ENCODE measurements around the gene GCFC2.
"Not testable (repeated sequence)": the region's sequence is repeated elsewhere in the genome, so short reads cannot be mapped to it uniquely, and the experiment has no call there.

GCFC2 gene

DNA sequence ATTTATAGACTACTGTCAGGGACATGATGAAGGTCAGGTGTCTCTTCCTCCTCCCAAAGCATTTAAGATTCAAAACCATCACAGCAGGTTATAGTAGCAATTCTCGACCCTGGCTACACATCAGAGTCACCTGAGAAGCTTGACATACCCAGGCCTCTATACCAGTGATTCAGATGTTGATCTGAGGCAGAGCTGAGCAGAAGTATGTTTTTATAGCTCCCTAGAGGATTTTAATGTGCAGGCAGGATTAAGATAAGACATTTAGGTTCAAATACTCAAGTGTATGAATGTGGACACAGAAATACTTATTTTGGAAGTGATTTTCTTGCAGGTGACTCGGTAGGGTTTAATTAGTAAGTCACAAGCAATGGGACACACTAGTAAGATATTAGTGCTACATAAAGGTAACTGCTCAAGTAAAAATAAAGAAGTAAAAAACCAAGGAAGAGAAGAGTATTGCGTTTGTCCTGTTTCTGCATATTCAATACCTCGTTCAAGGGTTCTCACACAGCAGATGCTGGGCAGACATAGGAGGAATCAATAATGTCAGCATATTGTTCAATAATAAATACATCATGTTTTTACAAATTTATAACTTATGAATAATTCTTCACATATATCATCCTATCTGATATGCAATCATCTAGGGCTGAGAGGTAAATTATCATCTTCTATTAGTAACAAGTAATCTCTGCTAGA, 7.0 kb downstream of the GCFC2 start:
- Histone ChIP-seq H3K36me3 (ENCODE audit: control insufficient read depth, insufficient read depth, low read length) (no peaks in the 10 kb centered on the region), H3K4me1 (ENCODE audit: control insufficient read depth, low read depth, low read length) (no peaks in the 10 kb centered on the region), H3K23ac (ENCODE audit: low read length) (no peak overlapping the region), H3K79me1 (ENCODE audit: low read length) (no peaks in the 10 kb centered on the region), H3K4me3 (ENCODE audit: low read length) (no peak overlapping the region), H2AK5ac (ENCODE audit: low read length) (no peak overlapping the region), H3K79me2 (ENCODE audit: control insufficient read depth, insufficient read depth, low read length) (no peaks in the 10 kb centered on the region), H3K27me3 (ENCODE audit: insufficient read depth, low read length, poor library complexity) (no peaks in the 10 kb centered on the region), H3K18ac (ENCODE audit: low read length) (no peak overlapping the region), H3K56ac (ENCODE audit: low read length) (no peak overlapping the region), H3K27ac (ENCODE audit: low read depth, low read length) (no peak overlapping the region), H3K4ac (ENCODE audit: low read depth, low read length) (no peak overlapping the region), H3K4me2 (ENCODE audit: low read length) (no peak overlapping the region), H2BK120ac (ENCODE audit: low read depth, low read length) (no peak overlapping the region), H4K8ac (ENCODE audit: low read depth, low read length) (no peak overlapping the region), H2BK5ac (ENCODE audit: low read length) (no peak overlapping the region), H3K9ac (ENCODE audit: low read length) (no peak overlapping the region), H4K5ac (ENCODE audit: low read length) (no peak overlapping the region), H2BK15ac (replicated peaks; ENCODE audit: low read depth) (no peak overlapping the region)
- no peak for DNase-seq
- no CpG with 5 or more reads among the region's 4 CpGs for WGBS (ENCODE audit: extremely low coverage, insufficient coverage, low lambda C conversion rate)

DNA sequence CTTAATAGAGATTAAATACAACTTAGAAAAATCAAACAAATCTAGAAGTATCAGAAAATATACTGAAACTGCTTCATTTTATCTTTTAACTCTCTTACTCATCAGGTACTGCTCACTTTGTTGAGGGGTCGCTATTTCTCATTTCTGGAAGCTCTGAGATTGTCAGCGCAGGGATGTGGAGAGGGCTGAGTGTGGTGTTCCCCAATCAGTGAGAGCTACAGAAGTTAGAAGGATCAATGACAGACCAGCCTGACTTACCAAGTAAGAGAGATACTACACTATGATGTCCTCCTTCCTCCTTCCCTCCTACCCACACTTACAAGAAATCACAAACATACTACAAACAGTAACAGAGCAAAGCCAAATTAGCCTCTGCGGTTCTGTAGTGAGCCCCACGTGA, 8.1 kb downstream of the GCFC2 start:
- no peak overlapping the region for H4K8ac ChIP-seq (ENCODE audit: low read depth, low read length)
- no peak overlapping the region for H3K4me2 ChIP-seq (ENCODE audit: low read length)
- H3K18ac ChIP-seq (ENCODE audit: low read length), result no peak overlapping the region
- H3K27me3 ChIP-seq (ENCODE audit: insufficient read depth, low read length, poor library complexity), result no peaks in the 10 kb centered on the region
- no CpG with 5 or more reads among the region's 4 CpGs for WGBS (ENCODE audit: extremely low coverage, insufficient coverage, low lambda C conversion rate)
- no peak overlapping the region for H2AK5ac ChIP-seq (ENCODE audit: low read length)
- no peak overlapping the region for H2BK5ac ChIP-seq (ENCODE audit: low read length)
- H3K23ac ChIP-seq (ENCODE audit: low read length), result no peak overlapping the region
- H2BK120ac ChIP-seq (ENCODE audit: low read depth, low read length), result no peak overlapping the region
- H3K79me2 ChIP-seq (ENCODE audit: control insufficient read depth, insufficient read depth, low read length), result no peaks in the 10 kb centered on the region
- no peak overlapping the region for H3K4ac ChIP-seq (ENCODE audit: low read depth, low read length)
- no peaks in the 10 kb centered on the region for H3K36me3 ChIP-seq (ENCODE audit: control insufficient read depth, insufficient read depth, low read length)
- no peak overlapping the region for H4K5ac ChIP-seq (ENCODE audit: low read length)
- H3K56ac ChIP-seq (ENCODE audit: low read length), result no peak overlapping the region
- no peak overlapping the region for H3K4me3 ChIP-seq (ENCODE audit: low read length)
- no peaks in the 10 kb centered on the region for H3K79me1 ChIP-seq (ENCODE audit: low read length)
- no peaks in the 10 kb centered on the region for H3K4me1 ChIP-seq (ENCODE audit: control insufficient read depth, low read depth, low read length)
- DNase-seq, result no peak
- H3K9ac ChIP-seq (ENCODE audit: low read length), result no peak overlapping the region
- no peak overlapping the region for H3K27ac ChIP-seq (ENCODE audit: low read depth, low read length)
- H2BK15ac ChIP-seq (replicated peaks; ENCODE audit: low read depth), result no peak overlapping the region

DNA sequence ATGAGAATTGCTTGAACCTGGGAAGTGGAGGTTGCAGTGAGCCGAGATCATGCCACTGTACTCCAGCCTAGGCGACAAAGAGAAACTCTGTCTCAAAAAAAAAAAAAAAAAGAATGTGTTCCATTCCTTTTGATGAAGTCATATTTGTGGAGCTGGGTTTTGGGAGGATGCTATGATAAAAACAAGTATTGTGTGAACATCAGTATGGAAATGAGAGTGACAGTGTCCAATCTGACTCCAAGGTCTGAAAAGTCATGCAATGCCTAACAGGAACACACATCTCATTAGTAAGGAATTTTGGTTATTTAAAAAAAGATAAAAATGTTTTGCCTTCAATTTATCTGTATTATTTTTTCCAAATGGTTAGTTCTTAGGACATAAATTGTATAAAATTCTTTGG, 11.8 kb downstream of the GCFC2 start:
- DNase-seq, result no peak
- H3K27ac ChIP-seq (ENCODE audit: low read depth, low read length), result no peak overlapping the region
- no peak overlapping the region for H3K9ac ChIP-seq (ENCODE audit: low read length)
- H4K5ac ChIP-seq (ENCODE audit: low read length), result no peak overlapping the region
- no peaks in the 10 kb centered on the region for H3K79me1 ChIP-seq (ENCODE audit: low read length)
- no peak overlapping the region for H3K4me2 ChIP-seq (ENCODE audit: low read length)
- H3K79me2 ChIP-seq (ENCODE audit: control insufficient read depth, insufficient read depth, low read length), result no peaks in the 10 kb centered on the region
- H2BK120ac ChIP-seq (ENCODE audit: low read depth, low read length), result no peak overlapping the region
- H3K4me3 ChIP-seq (ENCODE audit: low read length), result no peak overlapping the region
- H4K8ac ChIP-seq (ENCODE audit: low read depth, low read length), result no peak overlapping the region
- H3K56ac ChIP-seq (ENCODE audit: low read length), result no peak overlapping the region
- H2BK5ac ChIP-seq (ENCODE audit: low read length), result no peak overlapping the region
- WGBS (ENCODE audit: extremely low coverage, insufficient coverage, low lambda C conversion rate), result no CpG with 5 or more reads among the region's 2 CpGs
- no peak overlapping the region for H2BK15ac ChIP-seq (replicated peaks; ENCODE audit: low read depth)
- H2AK5ac ChIP-seq (ENCODE audit: low read length), result no peak overlapping the region
- H3K36me3 ChIP-seq (ENCODE audit: control insufficient read depth, insufficient read depth, low read length), result no peaks in the 10 kb centered on the region
- H3K27me3 ChIP-seq (ENCODE audit: insufficient read depth, low read length, poor library complexity), result no peaks in the 10 kb centered on the region
- no peak overlapping the region for H3K23ac ChIP-seq (ENCODE audit: low read length)
- no peaks in the 10 kb centered on the region for H3K4me1 ChIP-seq (ENCODE audit: control insufficient read depth, low read depth, low read length)
- H3K18ac ChIP-seq (ENCODE audit: low read length), result no peak overlapping the region
- no peak overlapping the region for H3K4ac ChIP-seq (ENCODE audit: low read depth, low read length)

DNA sequence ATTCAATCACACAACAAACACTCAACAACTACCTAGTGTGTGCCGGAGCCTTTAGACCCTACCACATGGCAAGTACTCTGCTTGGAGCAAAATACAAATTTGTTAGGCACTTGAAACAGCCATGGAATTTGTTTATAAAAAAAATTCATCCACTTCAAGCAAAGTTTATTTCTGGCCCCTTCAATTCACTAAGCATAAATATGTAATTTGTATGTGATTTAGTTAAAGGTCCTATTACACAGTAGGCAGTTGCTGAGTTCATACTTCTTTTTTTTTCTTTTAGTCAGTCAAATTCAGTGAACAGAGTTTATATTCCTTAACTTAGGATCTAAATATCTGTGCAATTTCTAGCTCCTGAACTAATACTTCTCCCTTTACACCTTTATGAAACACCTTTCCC, 22.5 kb downstream of the GCFC2 start:
- no peak overlapping the region for H3K4me2 ChIP-seq (ENCODE audit: low read length)
- H4K5ac ChIP-seq (ENCODE audit: low read length), result no peak overlapping the region
- no peak overlapping the region for H3K18ac ChIP-seq (ENCODE audit: low read length)
- H3K4ac ChIP-seq (ENCODE audit: low read depth, low read length), result no peak overlapping the region
- no peak overlapping the region for H2BK15ac ChIP-seq (replicated peaks; ENCODE audit: low read depth)
- H3K79me1 ChIP-seq (ENCODE audit: low read length), result no peaks in the 10 kb centered on the region
- H2AK5ac ChIP-seq (ENCODE audit: low read length), result no peak overlapping the region
- no peak overlapping the region for H3K23ac ChIP-seq (ENCODE audit: low read length)
- no peak for DNase-seq
- H3K27ac ChIP-seq (ENCODE audit: low read depth, low read length), result no peak overlapping the region
- H3K56ac ChIP-seq (ENCODE audit: low read length), result no peak overlapping the region
- no peak overlapping the region for H2BK120ac ChIP-seq (ENCODE audit: low read depth, low read length)
- H4K8ac ChIP-seq (ENCODE audit: low read depth, low read length), result no peak overlapping the region
- no peak overlapping the region for H3K4me3 ChIP-seq (ENCODE audit: low read length)
- no peak overlapping the region for H3K9ac ChIP-seq (ENCODE audit: low read length)
- H3K4me1 ChIP-seq (ENCODE audit: control insufficient read depth, low read depth, low read length), result no peaks in the 10 kb centered on the region
- H3K79me2 ChIP-seq (ENCODE audit: control insufficient read depth, insufficient read depth, low read length), result no peaks in the 10 kb centered on the region
- H3K36me3 ChIP-seq (ENCODE audit: control insufficient read depth, insufficient read depth, low read length), result peaks cover 2% of the 10 kb centered on the region
- H2BK5ac ChIP-seq (ENCODE audit: low read length), result no peak overlapping the region
- H3K27me3 ChIP-seq (ENCODE audit: insufficient read depth, low read length, poor library complexity), result no peaks in the 10 kb centered on the region
- WGBS (ENCODE audit: extremely low coverage, insufficient coverage, low lambda C conversion rate), result no CpG with 5 or more reads among the region's 1 CpG

DNA sequence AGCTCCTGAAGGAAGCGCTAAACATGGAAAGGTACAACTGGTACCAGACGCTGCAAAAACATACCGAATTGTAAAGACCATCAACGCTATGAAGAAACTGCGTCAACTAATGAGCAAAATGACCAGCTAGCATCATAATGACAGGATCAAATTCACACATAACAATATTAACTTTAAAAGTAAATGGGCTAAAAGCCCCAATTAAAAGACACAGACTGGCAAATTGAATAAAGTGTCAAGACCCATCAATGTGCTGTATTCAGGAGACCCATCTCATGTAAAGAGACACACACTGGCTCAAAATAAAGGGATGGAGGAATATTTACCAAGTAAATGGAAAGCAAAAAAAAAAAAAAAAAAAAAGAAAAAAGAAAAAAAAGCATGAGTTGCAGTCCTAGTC, 27.3 kb downstream of the GCFC2 start:
- not testable (repeated sequence) for H3K4ac ChIP-seq (ENCODE audit: low read depth, low read length); H3K9ac ChIP-seq (ENCODE audit: low read length); H3K4me2 ChIP-seq (ENCODE audit: low read length); H2BK5ac ChIP-seq (ENCODE audit: low read length); H3K36me3 ChIP-seq (ENCODE audit: control insufficient read depth, insufficient read depth, low read length); H3K27ac ChIP-seq (ENCODE audit: low read depth, low read length); H3K18ac ChIP-seq (ENCODE audit: low read length); H4K8ac ChIP-seq (ENCODE audit: low read depth, low read length); DNase-seq; H3K27me3 ChIP-seq (ENCODE audit: insufficient read depth, low read length, poor library complexity); H3K56ac ChIP-seq (ENCODE audit: low read length); H2BK120ac ChIP-seq (ENCODE audit: low read depth, low read length); H2AK5ac ChIP-seq (ENCODE audit: low read length); H3K4me3 ChIP-seq (ENCODE audit: low read length); H3K79me1 ChIP-seq (ENCODE audit: low read length); H3K23ac ChIP-seq (ENCODE audit: low read length); H3K4me1 ChIP-seq (ENCODE audit: control insufficient read depth, low read depth, low read length); H3K79me2 ChIP-seq (ENCODE audit: control insufficient read depth, insufficient read depth, low read length); H4K5ac ChIP-seq (ENCODE audit: low read length); H2BK15ac ChIP-seq (replicated peaks; ENCODE audit: low read depth)
- no CpG with 5 or more reads among the region's 5 CpGs for WGBS (ENCODE audit: extremely low coverage, insufficient coverage, low lambda C conversion rate)

DNA sequence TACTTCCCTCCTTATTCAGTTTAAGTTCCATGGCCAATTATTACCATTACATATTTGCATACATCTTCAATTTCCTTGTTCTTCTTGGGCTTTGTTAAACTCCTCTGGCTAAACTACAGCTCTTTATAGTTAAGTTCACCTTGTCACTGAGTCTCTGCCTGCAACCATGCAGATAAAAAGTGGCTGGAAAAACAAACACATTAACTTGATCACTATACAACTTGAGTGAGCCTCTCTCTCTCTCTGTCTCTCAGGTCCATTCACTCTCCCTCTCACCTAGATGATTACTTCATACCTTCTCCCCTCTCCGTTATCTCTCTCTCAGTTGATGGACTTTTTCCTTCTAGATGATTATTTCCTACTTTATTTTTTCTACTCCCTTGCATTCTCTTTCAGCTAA, 30.3 kb downstream of the GCFC2 start:
- Histone ChIP-seq H3K4me2 (ENCODE audit: low read length) (no peak overlapping the region), H2BK15ac (replicated peaks; ENCODE audit: low read depth) (no peak overlapping the region), H2BK120ac (ENCODE audit: low read depth, low read length) (no peak overlapping the region), H3K4me1 (ENCODE audit: control insufficient read depth, low read depth, low read length) (no peaks in the 10 kb centered on the region), H3K23ac (ENCODE audit: low read length) (no peak overlapping the region), H2BK5ac (ENCODE audit: low read length) (no peak overlapping the region), H3K4me3 (ENCODE audit: low read length) (no peak overlapping the region), H3K18ac (ENCODE audit: low read length) (no peak overlapping the region), H3K36me3 (ENCODE audit: control insufficient read depth, insufficient read depth, low read length) (no peaks in the 10 kb centered on the region), H2AK5ac (ENCODE audit: low read length) (no peak overlapping the region), H3K79me1 (ENCODE audit: low read length) (no peaks in the 10 kb centered on the region), H4K5ac (ENCODE audit: low read length) (no peak overlapping the region), H3K27me3 (ENCODE audit: insufficient read depth, low read length, poor library complexity) (no peaks in the 10 kb centered on the region), H3K9ac (ENCODE audit: low read length) (no peak overlapping the region), H3K27ac (ENCODE audit: low read depth, low read length) (no peak overlapping the region), H3K79me2 (ENCODE audit: control insufficient read depth, insufficient read depth, low read length) (no peaks in the 10 kb centered on the region), H3K56ac (ENCODE audit: low read length) (no peak overlapping the region), H4K8ac (ENCODE audit: low read depth, low read length) (no peak overlapping the region), H3K4ac (ENCODE audit: low read depth, low read length) (no peak overlapping the region)
- DNase-seq, result no peak
- no CpG with 5 or more reads among the region's 1 CpG for WGBS (ENCODE audit: extremely low coverage, insufficient coverage, low lambda C conversion rate)

All from mesendoderm (in vitro differentiated cells).